ENCODE data around the gene NFATC3.

NFATC3 gene

GRCh38 chr16:68233085-68233834, 148.1 kb downstream of the NFATC3 start:
- no peak for DNase-seq

DNA sequence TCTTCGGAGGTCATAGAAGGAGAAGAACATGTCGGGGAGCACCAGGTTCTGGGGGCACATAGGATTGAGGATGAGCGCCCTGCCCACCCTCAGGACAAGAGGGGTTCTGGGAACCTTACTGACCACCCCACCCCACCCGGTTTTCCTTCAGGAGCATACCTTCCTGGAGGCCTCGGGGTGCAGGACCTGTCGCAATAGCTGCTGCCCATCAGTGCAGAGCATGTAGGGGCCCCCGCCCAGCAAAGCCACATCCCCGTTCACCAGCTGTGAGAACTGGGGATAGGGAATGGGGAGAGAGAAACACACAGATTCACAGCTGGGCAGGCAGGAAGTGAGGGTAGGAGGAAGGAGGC, 148.6 kb downstream of the NFATC3 start:
- no peak for DNase-seq

GRCh38 chr16:68234188-68235107, 149.3 kb downstream of the NFATC3 start:
- DNase-seq: peak; percentile 80

- DNase-seq: no peak
These were observed 150.1 kb downstream of the NFATC3 start for GRCh38 chr16:68235108-68235886.

GRCh38 chr16:68235887-68236136, 150.6 kb downstream of the NFATC3 start, which contains the start of gene ESRP2:
Gene ESRP2 (minus strand): TSS chr16:68236127. CDS start chr16:68236045, 82 bp downstream.
- DNase-seq: no peak

DNA sequence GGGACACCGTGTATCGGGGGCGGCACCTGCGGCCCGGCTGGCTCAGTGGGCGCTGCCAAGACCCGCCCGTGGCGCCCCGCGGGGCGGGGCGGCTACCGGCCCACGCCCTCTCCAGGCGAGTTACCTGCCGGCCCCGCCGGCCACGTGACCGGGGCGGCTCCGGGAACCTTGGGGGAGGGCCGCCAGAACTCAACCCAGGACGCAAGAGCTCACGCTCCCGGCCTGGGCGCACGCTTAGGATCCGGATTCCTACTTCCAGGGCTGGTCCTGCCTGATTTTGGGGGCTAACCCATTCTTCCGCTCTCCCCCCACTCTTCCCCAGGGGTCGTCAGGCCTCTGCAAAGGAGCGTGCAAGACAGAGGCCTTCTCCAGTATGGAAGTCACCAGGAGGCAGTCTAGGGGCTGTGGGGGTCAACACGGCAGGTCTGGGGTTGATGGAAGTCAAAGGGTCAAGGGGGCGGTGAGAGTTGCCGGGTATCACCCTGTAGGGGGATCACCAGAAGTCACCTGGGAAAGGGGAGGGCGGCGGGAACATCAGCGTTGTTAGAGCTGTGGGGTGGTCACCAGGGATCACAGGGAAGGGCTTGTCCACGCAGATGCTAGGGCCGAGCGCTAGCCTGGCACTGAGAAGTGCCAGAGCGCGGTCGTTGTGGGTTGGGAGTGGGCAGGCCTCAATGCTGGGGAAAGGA, 151.1 kb downstream of the NFATC3 start:
- DNase-seq: peak; percentile 37

DNA sequence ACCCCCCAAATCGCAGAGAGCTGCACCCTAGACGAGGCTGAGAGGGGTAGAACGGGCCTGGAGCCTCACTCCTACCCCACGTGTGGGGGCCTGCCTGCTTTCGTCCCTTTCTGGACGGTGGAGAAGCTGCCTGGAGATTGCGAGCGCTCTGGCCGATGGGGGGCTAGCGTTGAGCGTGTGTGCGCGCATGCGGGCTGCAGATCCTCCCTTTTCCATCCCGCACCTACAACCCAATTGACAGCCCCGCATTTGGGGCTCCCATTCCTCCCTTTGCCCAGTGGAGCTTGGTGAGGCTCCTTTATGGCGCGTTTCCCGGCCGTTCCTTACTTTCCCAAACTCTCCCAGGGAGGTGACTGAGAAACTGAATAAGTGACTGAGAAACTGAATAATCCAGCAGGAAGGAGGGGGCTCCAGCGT, 151.7 kb downstream of the NFATC3 start:
- DNase-seq: no peak

DNA sequence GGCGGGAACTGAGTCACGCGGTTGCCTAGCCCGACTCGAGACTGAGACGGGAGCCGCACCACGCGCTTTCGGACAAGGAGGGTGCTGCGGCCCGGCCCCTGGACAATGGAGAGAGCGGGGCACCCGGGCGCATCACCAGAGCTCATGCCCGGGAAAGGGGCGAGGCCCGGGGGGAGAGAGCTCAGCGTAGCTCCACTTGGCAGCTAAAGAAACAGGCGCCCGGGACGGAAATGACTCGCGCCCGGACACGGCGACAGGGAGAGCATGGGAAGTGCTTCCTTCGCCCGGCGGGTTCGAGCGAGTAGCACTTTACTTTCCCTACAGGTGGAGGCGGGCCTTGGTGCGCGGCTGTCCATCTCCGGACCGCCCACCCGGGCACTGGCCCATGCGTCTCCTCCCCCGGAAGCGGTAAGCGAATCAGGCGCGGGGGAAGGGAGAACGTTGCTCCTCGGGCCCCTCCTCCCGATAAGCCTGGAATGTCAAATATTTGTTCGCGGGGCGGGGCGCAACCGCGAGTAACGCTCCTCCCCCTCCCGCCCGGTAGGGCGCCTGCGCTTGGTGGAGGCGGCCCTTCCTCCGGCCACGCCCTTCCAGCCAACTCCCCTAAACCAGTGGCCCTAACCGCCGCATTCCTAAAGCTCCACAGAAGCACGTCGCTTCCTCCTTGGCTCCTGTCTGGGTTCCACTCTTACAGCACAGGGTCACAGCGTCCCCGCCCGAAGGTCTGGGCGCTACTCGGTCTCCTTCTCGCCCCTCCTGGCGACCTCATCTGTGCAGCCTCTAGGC, 152.3 kb downstream of the NFATC3 start:
- DNase-seq: peak; percentile 90

GRCh38 chr16:68238029-68238345, 152.8 kb downstream of the NFATC3 start:
- DNase-seq: no peak

GRCh38 chr16:68242085-68242484, 156.9 kb downstream of the NFATC3 start:
- DNase-seq: no peak

DNA sequence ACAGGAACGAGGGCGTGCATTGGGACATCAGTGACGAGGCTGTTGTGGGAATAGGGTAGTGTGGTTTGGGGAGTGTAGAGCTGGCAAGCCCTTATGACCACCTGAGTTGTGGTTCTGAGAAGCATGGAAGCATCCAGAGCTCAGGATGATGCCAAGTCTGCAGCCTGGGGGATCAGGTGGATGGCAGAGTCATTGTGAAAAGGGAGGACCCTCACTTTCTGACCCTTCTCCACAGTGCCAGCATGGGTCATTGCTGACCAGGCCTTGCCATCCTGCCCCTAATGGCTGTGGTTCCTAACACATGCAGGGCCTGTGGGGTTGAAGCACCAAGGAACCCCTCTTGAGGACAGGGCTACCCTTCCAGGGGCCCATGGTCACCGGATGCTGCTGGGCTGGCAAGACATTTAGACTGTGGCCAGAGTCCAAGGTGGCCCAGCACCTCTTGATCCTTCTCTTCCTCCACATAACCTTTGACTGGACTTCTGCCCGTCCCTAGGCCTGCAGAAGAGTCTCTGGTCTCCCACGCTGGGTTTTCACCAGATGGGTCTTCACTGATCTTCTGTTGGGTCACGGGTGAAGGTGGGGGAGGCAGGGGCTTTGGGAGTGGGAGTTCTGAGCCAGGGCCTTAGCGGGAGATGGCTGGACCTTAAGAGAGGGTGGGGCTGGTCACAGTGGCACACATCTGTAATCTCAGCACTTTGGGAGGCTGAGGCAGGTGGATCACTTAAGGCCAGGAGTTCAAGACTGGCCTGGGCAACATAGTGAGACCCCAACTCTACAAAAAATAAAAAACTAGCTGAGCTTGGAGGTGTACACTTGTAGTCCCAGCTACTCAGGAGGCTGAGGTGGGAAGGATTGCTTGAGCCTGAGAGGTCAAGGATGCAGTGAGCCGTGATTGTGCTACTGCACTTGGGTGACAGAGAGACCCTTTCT, 158.0 kb downstream of the NFATC3 start:
- no peak for DNase-seq

DNA sequence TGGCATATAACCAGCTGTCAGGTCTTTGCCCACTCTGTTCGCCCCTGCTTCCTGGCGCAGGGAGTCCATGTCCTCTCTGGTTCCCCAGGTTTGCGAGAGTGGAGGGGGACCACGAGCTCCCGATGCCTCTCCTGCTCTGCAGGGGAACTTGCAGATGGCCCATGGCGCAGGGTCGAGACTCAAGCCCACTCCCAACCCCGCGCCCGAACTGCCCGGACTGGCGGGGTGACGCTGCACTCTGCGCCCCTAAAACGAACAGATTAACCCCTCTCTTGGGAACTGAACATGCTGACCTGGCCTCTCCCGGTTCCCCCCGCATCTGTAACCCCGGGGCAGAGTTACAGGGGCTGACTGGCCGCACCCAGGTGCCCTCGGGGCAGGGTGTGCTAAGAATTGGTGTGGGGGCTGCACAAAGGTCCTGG, 159.3 kb downstream of the NFATC3 start:
- DNase-seq: no peak

DNA sequence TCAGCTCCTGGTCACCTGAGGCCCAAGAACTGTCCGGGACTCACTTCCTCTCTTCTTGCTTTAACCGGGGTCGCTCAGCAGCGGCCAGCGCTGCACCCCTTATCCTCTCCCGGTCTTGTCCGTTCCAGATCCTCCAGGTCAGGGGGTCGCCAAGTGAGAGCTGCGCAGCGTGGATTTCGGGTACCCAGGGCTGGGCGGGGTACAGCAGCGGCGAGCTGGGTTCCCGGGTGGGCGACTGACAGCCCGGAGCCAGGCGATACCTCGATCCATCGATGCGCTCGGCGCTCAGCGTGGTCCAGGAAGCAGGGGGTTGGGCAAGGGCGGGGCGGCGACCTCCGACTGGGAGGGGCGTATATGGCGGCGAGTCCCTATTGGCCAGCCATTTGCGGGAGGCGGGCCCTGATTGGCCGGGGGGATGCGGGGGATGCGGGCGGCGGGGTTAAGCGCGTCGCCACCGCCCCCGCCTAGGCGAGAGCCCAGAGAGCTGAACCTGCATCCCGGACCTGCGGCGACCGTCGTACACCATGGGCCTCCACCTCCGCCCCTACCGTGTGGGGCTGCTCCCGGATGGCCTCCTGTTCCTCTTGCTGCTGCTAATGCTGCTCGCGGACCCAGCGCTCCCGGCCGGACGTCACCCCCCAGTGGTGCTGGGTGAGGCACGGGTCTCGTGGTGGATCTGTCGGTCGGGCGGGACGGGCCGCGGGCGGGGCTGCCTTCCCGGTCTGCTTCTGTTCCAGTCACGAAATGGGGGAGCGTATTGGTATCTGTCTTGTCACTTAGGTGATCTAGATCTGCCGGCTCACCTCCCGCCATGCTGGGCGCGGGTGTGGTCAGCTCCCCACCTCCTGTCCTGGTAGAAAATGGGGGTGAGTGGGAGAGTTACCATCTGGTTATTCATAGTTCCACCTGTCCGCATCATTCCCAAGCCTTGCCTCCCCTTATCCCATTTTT, 160.0 kb downstream of the NFATC3 start, which contains the start of gene PLA2G15:
PLA2G15 (plus strand) TSS at position 471 of the 951 bp plus-strand sequence; CDS start at position 525, 54 bp downstream.
- peak; percentile 60 for DNase-seq

DNA sequence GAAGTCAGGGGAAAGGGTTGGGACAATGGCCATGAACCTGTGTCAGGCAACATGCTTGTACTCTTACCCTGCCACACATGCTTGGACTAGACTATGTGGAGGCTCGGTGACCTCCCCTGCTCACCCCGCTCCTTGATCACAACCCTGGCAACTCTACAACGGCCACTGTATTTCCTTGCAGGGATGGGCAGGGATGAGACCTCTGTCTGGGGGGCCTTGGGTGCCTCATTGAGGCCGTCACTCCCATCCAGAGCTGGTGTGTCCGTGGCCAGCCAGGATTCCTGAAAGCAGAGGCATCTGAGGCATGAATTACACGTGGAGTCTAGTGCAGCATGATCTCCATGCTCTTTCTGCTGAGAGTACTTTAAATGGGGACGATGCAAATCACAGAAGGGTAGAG, 161.0 kb downstream of the NFATC3 start:
- DNase-seq: no peak

GRCh38 chr16:68246666-68247065, 161.5 kb downstream of the NFATC3 start:
- no peak for DNase-seq

DNA sequence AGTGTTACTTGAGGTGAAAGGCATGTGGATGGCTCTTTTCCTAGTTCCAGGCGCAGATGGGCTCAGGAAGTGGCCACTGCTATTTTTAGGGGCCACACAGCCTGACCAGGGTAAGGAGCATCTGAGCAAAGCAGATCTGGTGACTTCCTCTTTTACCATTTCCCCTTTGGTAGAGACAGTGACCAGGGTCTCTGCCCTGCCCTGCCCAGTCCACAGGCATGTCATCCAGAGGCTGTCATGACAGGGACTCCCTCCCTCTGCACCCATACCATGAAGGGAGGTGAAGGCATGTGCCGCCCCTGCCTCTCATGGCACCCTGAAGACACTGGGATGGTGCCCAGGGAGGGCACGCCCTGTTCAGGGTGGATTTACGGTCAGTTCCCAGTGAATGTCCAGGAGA, 162.2 kb downstream of the NFATC3 start:
- no peak for DNase-seq

- no peak for DNase-seq
These were observed 162.8 kb downstream of the NFATC3 start for GRCh38 chr16:68247932-68248331.

DNA sequence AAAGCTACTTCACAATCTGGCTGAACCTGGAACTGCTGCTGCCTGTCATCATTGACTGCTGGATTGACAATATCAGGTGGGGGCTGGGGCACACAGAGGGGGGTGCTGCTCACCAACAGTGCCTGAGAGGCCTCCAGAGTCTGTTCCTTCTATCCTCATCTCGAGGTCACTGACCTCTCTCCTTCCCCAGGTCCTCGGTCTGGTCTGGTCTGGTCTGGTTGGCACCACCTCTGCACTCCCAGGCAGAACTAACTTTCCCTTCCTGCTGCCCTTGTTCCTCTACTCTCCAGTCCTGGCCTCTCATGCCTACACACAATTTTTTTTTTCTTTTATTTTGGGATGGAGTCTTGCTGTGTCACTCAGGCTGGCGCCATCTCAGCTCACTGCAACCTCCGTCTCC, 164.2 kb downstream of the NFATC3 start:
- DNase-seq: no peak

DNA sequence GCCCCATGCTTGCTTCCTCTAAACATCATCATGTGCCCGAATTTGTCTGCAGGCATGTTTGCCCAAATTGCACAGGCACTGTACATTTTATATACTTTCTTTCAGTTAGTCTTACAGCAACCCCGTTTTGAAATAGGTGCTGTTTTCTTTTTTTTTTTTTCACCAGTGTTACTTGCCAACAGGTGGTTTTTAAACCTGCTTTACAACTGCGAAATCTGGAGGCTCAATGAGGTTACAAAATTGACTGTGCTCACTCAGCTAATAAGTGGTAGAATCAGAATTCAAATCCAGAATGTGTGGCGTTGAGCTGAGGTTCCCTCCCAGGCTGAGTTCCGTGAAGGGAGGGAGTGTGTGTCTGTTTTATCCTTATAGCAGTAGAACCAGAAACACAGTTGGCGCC, 165.8 kb downstream of the NFATC3 start:
- DNase-seq: no peak

DNA sequence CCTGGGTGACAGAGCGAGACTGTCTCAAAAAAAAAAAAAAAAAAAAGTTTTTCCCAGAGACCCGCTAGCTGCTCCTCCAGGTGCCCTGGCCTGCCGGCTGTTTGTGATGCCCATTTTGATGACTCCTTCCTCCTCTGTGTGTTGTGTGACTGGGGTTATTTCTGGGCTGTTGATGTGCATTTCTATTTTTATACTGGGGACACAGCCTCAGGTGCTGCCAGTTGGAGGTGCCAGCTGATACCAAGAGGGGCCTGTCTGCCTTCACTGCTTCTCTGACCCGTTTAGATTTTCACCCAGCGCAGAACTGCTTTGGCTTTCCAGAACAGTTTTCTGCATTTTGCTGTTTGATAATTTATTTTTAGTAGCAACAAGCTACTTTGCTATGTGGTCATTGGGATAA, 166.7 kb downstream of the NFATC3 start:
- no peak for DNase-seq
